Metanephros (tissue), 1 donor: ENCODE measurements around the gene TSACC. TPM values are rescaled to one million over a fixed set of nuclear protein-coding genes. Genes with fewer than 3 reads are reported as not detected.

ENCODE experiments used
- total RNA-seq: library from RNA; depleted of rRNA; stranded (reverse); fragments of >200 nt; gene quantifications from one replicate; pipeline ENCODE4 v1.2.3, GENCODE V29; 2014

Gene TSACC
- total RNA-seq = not detected

GRCh38 chr1:156338180-156338976, at the start of gene TSACC, which contains the start of gene CCT3:
TSACC (plus strand) TSS chr1:156338526; CDS start chr1:156339758, 1,232 bp downstream.
CCT3 (minus strand) TSS chr1:156338292; CDS start chr1:156338184, 108 bp downstream.

GRCh38 chr1:156295391-156295947, 42.9 kb upstream of the TSACC start, which contains the start of gene GLMP:
GLMP (minus strand) TSS chr1:156295679; CDS start chr1:156295645, 34 bp downstream.

GRCh38 chr1:156298852-156299357, 39.4 kb upstream of the TSACC start, which contains the start of gene VHLL:
VHLL (minus strand) TSS chr1:156299307; CDS start chr1:156299189, 118 bp downstream.

GRCh38 chr1:156368889-156369684, 30.8 kb downstream of the TSACC start, which contains the start of gene RHBG:
RHBG (plus strand) TSS chr1:156369211; CDS start chr1:156369250, 39 bp downstream.

Other genes with a start within 250 kb of the TSACC start
- 182 TPM for gene LMNA, start 223.8 kb upstream of the TSACC start, total RNA-seq
- gene SEMA4A, start 184.9 kb upstream of the TSACC start, total RNA-seq = 20.3 TPM
- 20.6 TPM for gene SLC25A44, start 144.4 kb upstream of the TSACC start, total RNA-seq
- 69.0 TPM for gene PMF1, start 125.5 kb upstream of the TSACC start, total RNA-seq
- gene BGLAP, start 96.3 kb upstream of the TSACC start, total RNA-seq = 2.1 TPM
- gene PAQR6, start 90.5 kb upstream of the TSACC start, total RNA-seq = 1.9 TPM
- 56.5 TPM for gene SMG5, start 55.7 kb upstream of the TSACC start, total RNA-seq
- gene TMEM79, start 54.2 kb upstream of the TSACC start, total RNA-seq = 4.0 TPM
- gene GLMP, start 42.8 kb upstream of the TSACC start, total RNA-seq = 45.4 TPM
- not detected for gene VHLL, start 39.2 kb upstream of the TSACC start, total RNA-seq
- 204 TPM for gene CCT3, start 234 bp upstream of the TSACC start, total RNA-seq
- gene RHBG, start 30.7 kb downstream of the TSACC start, total RNA-seq = 7.6 TPM
- gene MEF2D, start 162.2 kb downstream of the TSACC start, total RNA-seq = 31.0 TPM
- 11.3 TPM for gene IQGAP3, start 234.0 kb downstream of the TSACC start, total RNA-seq
- 0.58 TPM for gene TTC24, start 241.2 kb downstream of the TSACC start, total RNA-seq